Measurements from ENCODE around the gene STK24.

STK24 gene

GRCh38 chr13:98434060-98434459 lies 142.8 kb downstream of the STK24 start:
- TF ChIP-seq GLIS3 (CRISPR knock-in tag; IDR thresholded peaks at IDR 0.05) (no peak), OSR1 (CRISPR knock-in tag; IDR thresholded peaks at IDR 0.05) (no peak), PATZ1 (CRISPR knock-in tag; IDR thresholded peaks at IDR 0.05; ENCODE audit: borderline replicate concordance) (no peak), TOX (CRISPR knock-in tag; IDR thresholded peaks at IDR 0.05; ENCODE audit: borderline replicate concordance) (no peak), CSRNP3 (CRISPR knock-in tag; IDR thresholded peaks at IDR 0.05) (no peak), PPARA (CRISPR knock-in tag; IDR thresholded peaks at IDR 0.05; ENCODE audit: borderline replicate concordance) (no peak), ZFP3 (CRISPR knock-in tag; IDR thresholded peaks at IDR 0.05) (no peak), TSHZ2 (CRISPR knock-in tag; IDR thresholded peaks at IDR 0.05) (no peak), RARB (CRISPR knock-in tag; IDR thresholded peaks at IDR 0.05) (no peak), ESRRG (CRISPR knock-in tag; IDR thresholded peaks at IDR 0.05) (no peak), SNAI2 (CRISPR knock-in tag; IDR thresholded peaks at IDR 0.05) (no peak), ARNTL (CRISPR knock-in tag; IDR thresholded peaks at IDR 0.05; ENCODE audit: borderline replicate concordance, low read depth) (no peak), ZFP30 (CRISPR knock-in tag; IDR thresholded peaks at IDR 0.05) (no peak), CSDC2 (CRISPR knock-in tag; IDR thresholded peaks at IDR 0.05) (no peak), ISL1 (CRISPR knock-in tag; IDR thresholded peaks at IDR 0.05) (no peak), ZC3H10 (CRISPR knock-in tag; IDR thresholded peaks at IDR 0.05) (no peak), CREB5 (CRISPR knock-in tag; IDR thresholded peaks at IDR 0.05; ENCODE audit: low read depth) (no peak)
- ATAC-seq: no peak

GRCh38 chr13:98433654-98434053 lies 143.3 kb downstream of the STK24 start:
- TF ChIP-seq SNAI2 (CRISPR knock-in tag; IDR thresholded peaks at IDR 0.05) (no peak), TSHZ2 (CRISPR knock-in tag; IDR thresholded peaks at IDR 0.05) (no peak), ARNTL (CRISPR knock-in tag; IDR thresholded peaks at IDR 0.05; ENCODE audit: borderline replicate concordance, low read depth) (no peak), RARB (CRISPR knock-in tag; IDR thresholded peaks at IDR 0.05) (no peak), ZFP3 (CRISPR knock-in tag; IDR thresholded peaks at IDR 0.05) (no peak), TOX (CRISPR knock-in tag; IDR thresholded peaks at IDR 0.05; ENCODE audit: borderline replicate concordance) (no peak), ISL1 (CRISPR knock-in tag; IDR thresholded peaks at IDR 0.05) (no peak), CSRNP3 (CRISPR knock-in tag; IDR thresholded peaks at IDR 0.05) (no peak)
- no peak for ATAC-seq

- no peak for TF ChIP-seq TOX (CRISPR knock-in tag; IDR thresholded peaks at IDR 0.05; ENCODE audit: borderline replicate concordance)
- no peak for TF ChIP-seq ARNTL (CRISPR knock-in tag; IDR thresholded peaks at IDR 0.05; ENCODE audit: borderline replicate concordance, low read depth)
- TF ChIP-seq ZFP30 (CRISPR knock-in tag; IDR thresholded peaks at IDR 0.05): no peak
- TF ChIP-seq ZNF565 (CRISPR knock-in tag; conservative IDR thresholded peaks at IDR 0.05; ENCODE audit: low read depth): no peak
- ATAC-seq: no peak
Observed at GRCh38 chr13:98432638-98433037, 144.3 kb downstream of the STK24 start.
